Right cardiac atrium (tissue), 5 donors: ENCODE results near the gene PRAMEF20. TPM values are rescaled to one million over a fixed set of nuclear protein-coding genes. Genes with fewer than 3 reads are reported as not detected.

Experiments used
- ATAC-seq, 2 donors: fragments of 200-7000 bp; cut with Tn5 transposase; one replicate each; pipeline versions ENCODE4 v1.8.0 to v1.9.1; 2020; ENCODE audit warnings: moderate library complexity in 2 of 2, mild to moderate bottlenecking in 1 of 2
- DNase-seq, 3 donors: peaks; one replicate each; pipeline ENCODE4 v3.0.0-alpha.2; 2020
- H3K27ac ChIP-seq: one replicate; pipeline ENCODE4 v1.5.1; 2013; ENCODE audit warnings: mild to moderate bottlenecking, low read length, control low read depth, moderate library complexity
- H3K27me3 ChIP-seq: one replicate; pipeline ENCODE4 v1.6.1; 2013; ENCODE audit not compliant: control insufficient read depth, insufficient read depth
- H3K4me1 ChIP-seq: one replicate; pipeline ENCODE4 v1.6.1; 2013; ENCODE audit warnings: low read length; ENCODE audit not compliant: control insufficient read depth, insufficient read depth
- H3K4me3 ChIP-seq: one replicate; pipeline ENCODE4 v1.5.1; 2013; ENCODE audit warnings: low read length, control low read depth
- H3K9me3 ChIP-seq: one replicate; pipeline ENCODE4 v1.6.1; 2013; ENCODE audit warnings: low read length; ENCODE audit not compliant: control insufficient read depth
- WGBS: extraction: QIAGEN DNeasy Blood & Tissue Kit; methylation state at CpG from one replicate; pipeline ENCODE4 v1.1.7; 2013; 5-methylcytosine and 5-hydroxymethylcytosine counted together
- intact Hi-C, 4 donors: fragments of 100-400 bp; cut with DNase I; formaldehyde crosslinking; loops; one replicate each; pipeline versions ENCODE4 v1.11.0 to v1.14.0; 2022 to 2023
- polyA plus RNA-seq: library from polyadenylated mRNA; stranded (reverse); fragments of 200-250 nt; gene quantifications from one replicate; pipeline ENCODE4 v1.2.3, GENCODE V29; 2013
- total RNA-seq, 4 donors: library from RNA; stranded (reverse); fragmentation: NEBNext Ultra II Directional; extraction: Animal tissue kit (Norgen Biotek cat#: 25700); gene quantifications; one replicate each; pipeline ENCODE4 v1.2.1, GENCODE V29; 2021
- donor health status: healthy with polysubstance abuse.
- donor health status: DM: no; HTN: yes; CAD: no.
- donor health status: DM: no; HTN: no; CAD: no.
- donor health status: DM: no; HTN: yes; CAD: no; lungs with severe emphysema.
- donor health status: DM: yes; HTN: yes; CAD: no.

The PRAMEF20 gene
- total and polyA plus RNA-seq, 5 donors: not detected

DNA sequence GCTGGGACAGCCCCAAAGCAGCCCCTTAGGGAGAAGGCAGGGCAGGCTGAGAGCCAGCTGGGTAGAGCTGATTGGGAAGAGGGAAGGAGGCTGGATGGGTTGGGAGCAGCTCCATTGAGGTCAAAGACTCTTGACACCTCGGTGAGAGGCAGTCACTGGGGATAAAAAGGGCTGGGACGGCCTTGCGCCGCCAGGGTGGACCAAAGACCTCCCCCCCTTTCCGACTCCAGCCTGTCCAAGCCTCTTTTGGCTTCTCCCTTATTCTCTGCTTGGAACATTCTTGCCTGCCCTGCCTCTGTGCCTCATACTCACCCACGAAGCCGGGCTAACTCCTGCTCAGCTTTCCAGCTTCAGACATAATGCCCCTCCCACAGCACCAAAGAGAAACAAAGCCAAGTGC, 52.4 kb downstream of the PRAMEF20 start:
- Histone ChIP-seq H3K9me3 (no peaks in the 10 kb centered on the region), H3K4me1 (no peaks in the 10 kb centered on the region), H3K27me3 (no peaks in the 10 kb centered on the region), H3K27ac (no peak overlapping the region), H3K4me3 (no peak overlapping the region)
- ATAC-seq: peak; percentile 68 to 77
- intact Hi-C loops: loop anchor here in 1 of 4 donors (5.0 kb wide), 1 partner anchor 70 kb away; no protein-coding TSS in a partner anchor
- DNase-seq: peak; percentile 69 to 74 (median 71)
- WGBS: 34% methylated on average over 7 of the region's 7 CpGs

DNA sequence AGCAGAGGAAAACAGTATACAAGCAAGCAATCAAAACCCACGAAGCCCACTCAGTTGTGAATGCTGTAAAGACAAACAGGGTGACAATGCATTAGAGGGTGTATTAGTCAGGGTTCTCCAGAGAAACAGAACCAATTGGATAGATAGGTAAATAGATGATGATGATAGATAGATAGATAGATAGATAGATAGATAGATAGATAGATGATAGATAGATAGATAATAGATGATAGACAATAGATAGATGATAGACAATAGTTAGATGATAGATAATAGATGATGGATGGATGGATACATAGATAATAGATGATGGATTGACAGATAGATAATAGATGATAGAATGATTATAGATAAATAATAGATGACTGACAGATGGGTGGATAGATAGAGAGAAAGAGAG, 55.3 kb downstream of the PRAMEF20 start:
- no peaks in the 10 kb centered on the region for H3K9me3 ChIP-seq
- no peaks in the 10 kb centered on the region for H3K4me1 ChIP-seq
- WGBS: 52% methylated on average over 1 of the region's 1 CpG
- no peak overlapping the region for H3K4me3 ChIP-seq
- no peak for DNase-seq
- no peaks in the 10 kb centered on the region for H3K27me3 ChIP-seq
- no peak for ATAC-seq
- intact Hi-C loops: no loop called here
- no peak overlapping the region for H3K27ac ChIP-seq

DNA sequence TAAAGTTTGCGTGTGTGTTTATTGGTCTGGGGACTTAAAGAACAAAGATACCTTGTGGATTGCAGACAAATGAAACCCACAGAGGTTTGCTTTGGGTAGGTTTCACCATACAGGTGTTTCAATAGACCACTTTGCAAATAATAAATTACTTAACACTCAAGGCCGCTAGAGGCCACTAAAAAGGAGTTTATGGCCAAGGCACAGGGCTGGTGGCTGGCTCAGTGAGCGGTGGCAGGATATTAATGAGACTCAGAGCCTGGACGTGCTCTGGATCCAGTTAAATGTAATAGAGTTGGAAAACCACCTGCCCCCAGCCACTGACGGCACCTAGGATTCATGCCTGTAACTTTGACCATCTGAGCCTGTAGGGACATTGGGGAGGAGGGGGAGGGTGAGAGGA, 59.1 kb downstream of the PRAMEF20 start:
- no peak for DNase-seq
- ATAC-seq: peak; percentile 31 to 35
- Histone ChIP-seq H3K27ac (no peak overlapping the region), H3K4me1 (no peaks in the 10 kb centered on the region), H3K4me3 (no peak overlapping the region), H3K27me3 (no peaks in the 10 kb centered on the region), H3K9me3 (no peaks in the 10 kb centered on the region)
- intact Hi-C loops: no loop called here
- WGBS: 32% methylated on average over 5 of the region's 5 CpGs

Other genes with a start within 250 kb of the PRAMEF20 start
- gene HNRNPCL4, start 244.8 kb upstream of the PRAMEF20 start, total RNA-seq: not detected
- gene HNRNPCL4, start 244.8 kb upstream of the PRAMEF20 start, polyA plus RNA-seq: not detected
- not detected for gene PRAMEF9, start 238.6 kb upstream of the PRAMEF20 start, total RNA-seq
- gene PRAMEF9, start 238.6 kb upstream of the PRAMEF20 start, polyA plus RNA-seq: not detected
- gene PRAMEF13, start 209.0 kb upstream of the PRAMEF20 start, total RNA-seq: not detected
- gene PRAMEF13, start 209.0 kb upstream of the PRAMEF20 start, polyA plus RNA-seq: not detected
- not detected for gene PRAMEF18, start 184.3 kb upstream of the PRAMEF20 start, total RNA-seq
- gene PRAMEF18, start 184.3 kb upstream of the PRAMEF20 start, polyA plus RNA-seq: not detected
- not detected for gene PRAMEF5, start 156.3 kb upstream of the PRAMEF20 start, total RNA-seq
- gene PRAMEF5, start 156.3 kb upstream of the PRAMEF20 start, polyA plus RNA-seq: not detected
- not detected for gene PRAMEF8, start 125.3 kb upstream of the PRAMEF20 start, total RNA-seq
- gene PRAMEF8, start 125.3 kb upstream of the PRAMEF20 start, polyA plus RNA-seq: not detected
- gene PRAMEF33, start 106.9 kb upstream of the PRAMEF20 start, total RNA-seq: not detected
- gene PRAMEF33, start 106.9 kb upstream of the PRAMEF20 start, polyA plus RNA-seq: not detected
- not detected for gene PRAMEF15, start 94.9 kb upstream of the PRAMEF20 start, total RNA-seq
- not detected for gene PRAMEF15, start 94.9 kb upstream of the PRAMEF20 start, polyA plus RNA-seq
- gene PRAMEF14, start 63.3 kb upstream of the PRAMEF20 start, total RNA-seq: not detected
- gene PRAMEF14, start 63.3 kb upstream of the PRAMEF20 start, polyA plus RNA-seq: not detected
- gene PRAMEF19, start 38.5 kb upstream of the PRAMEF20 start, total RNA-seq: not detected
- not detected for gene PRAMEF19, start 38.5 kb upstream of the PRAMEF20 start, polyA plus RNA-seq
- not detected for gene PRAMEF17, start 20.8 kb upstream of the PRAMEF20 start, total RNA-seq
- not detected for gene PRAMEF17, start 20.8 kb upstream of the PRAMEF20 start, polyA plus RNA-seq
- 1 to 10 TPM in 1 of 4 donors, under 1 TPM in 3; 0.23 to 3.9 (median 0.33) TPM for gene LRRC38, start 103.6 kb downstream of the PRAMEF20 start, total RNA-seq
- 0.36 TPM for gene LRRC38, start 103.6 kb downstream of the PRAMEF20 start, polyA plus RNA-seq
- 10 to 100 TPM; 12.6 to 24.1 (median 16.7) TPM for gene PDPN, start 173.4 kb downstream of the PRAMEF20 start, total RNA-seq
- gene PDPN, start 173.4 kb downstream of the PRAMEF20 start, polyA plus RNA-seq: 11.7 TPM